Measurements from ENCODE around the gene TNNC1. TPM values are rescaled to one million over a fixed set of nuclear protein-coding genes. Genes with fewer than 3 reads are reported as not detected.

TNNC1 gene
- total and polyA plus RNA-seq, 2 of the 13 experiments (the other 11 are each of a cell fraction or from before 2014, with no cell fraction given), result 11.8 to 36.4 TPM

DNA sequence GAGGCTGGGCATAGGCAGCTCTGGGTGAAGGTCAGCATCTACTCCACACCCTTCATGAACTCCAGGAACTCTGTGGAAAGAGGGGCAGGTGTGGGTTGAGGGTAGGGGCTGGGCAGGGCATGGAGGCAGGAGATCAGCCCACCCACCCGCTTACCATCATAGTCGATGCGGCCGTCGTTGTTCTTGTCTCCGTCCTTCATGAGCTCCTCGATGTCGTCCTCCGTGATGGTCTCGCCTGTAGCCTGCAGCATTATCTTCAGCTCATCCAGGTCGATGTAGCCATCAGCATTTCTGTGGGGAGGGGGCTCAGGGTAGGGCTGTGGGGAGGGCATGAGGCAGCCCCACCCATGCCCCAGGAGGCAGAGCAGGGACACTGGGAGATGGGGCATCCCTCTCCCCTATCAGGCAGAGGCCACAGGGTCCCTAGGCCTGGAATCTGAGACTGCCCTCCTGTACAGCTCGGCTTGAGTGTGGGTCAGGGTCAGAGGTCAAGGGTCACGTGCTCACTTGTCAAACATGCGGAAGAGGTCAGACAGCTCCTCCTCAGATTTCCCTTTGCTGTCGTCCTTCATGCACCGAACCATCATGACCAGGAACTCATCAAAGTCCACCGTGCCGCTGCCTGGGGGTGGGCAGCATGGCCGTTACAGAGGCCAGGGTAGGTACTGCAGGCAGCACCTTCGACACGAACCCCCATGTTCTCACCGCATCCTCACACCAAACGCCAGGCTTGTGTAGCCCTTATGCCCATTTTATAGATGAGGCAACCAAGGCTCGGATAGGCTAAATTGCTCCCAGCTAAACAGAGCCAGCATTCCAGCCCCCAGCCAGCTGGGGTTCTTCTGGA lies 2.4 kb downstream of the TNNC1 start (continued):
- TF ChIP-seq HOXD1 (CRISPR knock-in tag; IDR thresholded peaks at IDR 0.05) (no peak), ELF1 (CRISPR knock-in tag; IDR thresholded peaks at IDR 0.05) (peak; percentile 61), SOX13 (IDR thresholded peaks at IDR 0.05) (no peak), SOX13 (CRISPR knock-in tag; conservative IDR thresholded peaks at IDR 0.05 in 1 of 2, IDR thresholded peaks at IDR 0.05 in 1 of 2) (peak in 1 of 2 experiments; percentile 39; a peak in 1 of 4 replicates), TARDBP (CRISPR knock-in tag; IDR thresholded peaks at IDR 0.05) (0 out of 2 replicates have a peak, but pooled peaks have one; percentile 26), RARA (CRISPR knock-in tag; IDR thresholded peaks at IDR 0.05) (peak; percentile 71), NCOA1 (CRISPR knock-in tag; IDR thresholded peaks at IDR 0.05) (no peak), BORCS8-MEF2B (CRISPR knock-in tag; IDR thresholded peaks at IDR 0.05) (0 out of 2 replicates have a peak, but pooled peaks have one; percentile 33), AKAP8 (CRISPR knock-in tag; IDR thresholded peaks at IDR 0.05) (no peak), POGK (CRISPR knock-in tag; conservative IDR thresholded peaks at IDR 0.05) (peak; percentile 51; the same call in 1 of the 2 replicates), SOX6 (IDR thresholded peaks at IDR 0.05) (no peak), SOX6 (CRISPR knock-in tag; IDR thresholded peaks at IDR 0.05) (peak; percentile 59), KLF9 (CRISPR knock-in tag; IDR thresholded peaks at IDR 0.05; ENCODE audit: low read depth) (no peak), DMAP1 (CRISPR knock-in tag; IDR thresholded peaks at IDR 0.05) (no peak), SKIL (CRISPR knock-in tag; IDR thresholded peaks at IDR 0.05; ENCODE audit: borderline replicate concordance) (peak; percentile 29; the same call in 1 of the 2 replicates), ZNF574 (CRISPR knock-in tag; IDR thresholded peaks at IDR 0.05) (0 out of 2 replicates have a peak, but pooled peaks have one; percentile 21), IKZF4 (CRISPR knock-in tag; IDR thresholded peaks at IDR 0.05; ENCODE audit: borderline replicate concordance, low read depth, not compliant biosample characterization) (no peak), HNRNPL (IDR thresholded peaks at IDR 0.05; ENCODE audit: low read depth, low read length) (no peak), PBX2 (CRISPR knock-in tag; IDR thresholded peaks at IDR 0.05) (no peak)
- TF ChIP-seq, protein P1, sequence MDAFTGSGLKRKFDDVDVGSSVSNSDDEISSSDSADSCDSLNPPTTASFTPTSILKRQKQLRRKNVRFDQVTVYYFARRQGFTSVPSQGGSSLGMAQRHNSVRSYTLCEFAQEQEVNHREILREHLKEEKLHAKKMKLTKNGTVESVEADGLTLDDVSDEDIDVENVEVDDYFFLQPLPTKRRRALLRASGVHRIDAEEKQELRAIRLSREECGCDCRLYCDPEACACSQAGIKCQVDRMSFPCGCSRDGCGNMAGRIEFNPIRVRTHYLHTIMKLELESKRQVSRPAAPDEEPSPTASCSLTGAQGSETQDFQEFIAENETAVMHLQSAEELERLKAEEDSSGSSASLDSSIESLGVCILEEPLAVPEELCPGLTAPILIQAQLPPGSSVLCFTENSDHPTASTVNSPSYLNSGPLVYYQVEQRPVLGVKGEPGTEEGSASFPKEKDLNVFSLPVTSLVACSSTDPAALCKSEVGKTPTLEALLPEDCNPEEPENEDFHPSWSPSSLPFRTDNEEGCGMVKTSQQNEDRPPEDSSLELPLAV (CRISPR knock-in tag; conservative IDR thresholded peaks at IDR 0.05; ENCODE audit: low read depth), result no peak

Measured in HepG2 (cell line).